A549 (cell line): Measurements from ENCODE around the gene PRDM15.

Source experiments
- CHD4 ChIP-seq: fragments of 200-600 bp; sonication (generic); IDR thresholded peaks from 2 replicates; pipeline ENCODE4 v1.6.1; 2016; ENCODE audit warnings: antibody characterized with exemption, mild to moderate bottlenecking, borderline replicate concordance
- CTCF ChIP-seq: fragments of >200 bp; sonication (Bioruptor Twin); formaldehyde crosslinking; IDR thresholded peaks from 3 replicates; pipeline ENCODE4 v1.5.1; 2016
- EP300 ChIP-seq, 2 experiments: fragments of >200 bp; sonication (Bioruptor Twin); formaldehyde crosslinking; IDR thresholded peaks; 2 replicates in 1 of 2; 3 replicates in 1 of 2; pipeline ENCODE4 v1.6.1; 2016 to 2017
- FOSL2 ChIP-seq, 2 experiments: fragments of 450-650 bp in 1 of 2; fragments of >200 bp in 1 of 2; sonication (Bioruptor Twin) in 1 of 2; formaldehyde crosslinking; IDR thresholded peaks; 2 replicates each; pipeline versions ENCODE4 v1.5.0 to v1.6.1; 2016 to 2020; ENCODE audit warnings: mild to moderate bottlenecking in 1 of 2, moderate library complexity in 1 of 2
- GATA3 ChIP-seq: IDR thresholded peaks from 2 replicates; pipeline ENCODE4 v1.6.1; 2012; ENCODE audit warnings: borderline replicate concordance
- JUN ChIP-seq, 2 experiments: fragments of >200 bp; sonication (Bioruptor Twin); formaldehyde crosslinking; IDR thresholded peaks; 2 replicates in 1 of 2; 3 replicates in 1 of 2; pipeline ENCODE4 v1.6.1; 2016 to 2017
- MAX ChIP-seq: IDR thresholded peaks from 2 replicates; pipeline ENCODE4 v1.6.1; 2012
- NR3C1 ChIP-seq: fragments of >200 bp; sonication (Bioruptor Twin); formaldehyde crosslinking; IDR thresholded peaks from 3 replicates; pipeline ENCODE4 v1.6.1; 2017
- POLR2A ChIP-seq: IDR thresholded peaks from 2 replicates; pipeline ENCODE4 v1.6.1; 2012; ENCODE audit warnings: mild to moderate bottlenecking, low read length
- REST ChIP-seq: fragments of 200-600 bp; sonication (generic); IDR thresholded peaks from 2 replicates; pipeline ENCODE4 v1.6.1; 2016; ENCODE audit warnings: antibody characterized with exemption, mild to moderate bottlenecking, moderate library complexity
- RFX5 ChIP-seq: fragments of 450-650 bp; IDR thresholded peaks from 2 replicates; pipeline ENCODE4 v1.7.1; 2014; ENCODE audit warnings: antibody characterized with exemption, mild to moderate bottlenecking, moderate library complexity
- TP53 ChIP-seq: fragments of 250-450 bp; sonication (Bioruptor Pico); IDR thresholded peaks from 2 replicates; pipeline ENCODE4 v1.5.0; 2021; ENCODE audit warnings: mild to moderate bottlenecking, moderate library complexity
- ZFP36 ChIP-seq: fragments of 450-650 bp; IDR thresholded peaks from 2 replicates; pipeline ENCODE4 v1.6.1; 2014; ENCODE audit warnings: borderline replicate concordance; ENCODE audit not compliant: partially characterized antibody

- no peak for TF ChIP-seq JUN (IDR thresholded peaks at IDR 0.05)
- TF ChIP-seq MAX, result no peak
- no peak for TF ChIP-seq CHD4
- TF ChIP-seq FOSL2 (IDR thresholded peaks at IDR 0.05), result no peak
- no peak for TF ChIP-seq FOSL2 (CRISPR knock-in tag; IDR thresholded peaks at IDR 0.05)
- no peak for TF ChIP-seq GATA3
- no peak for TF ChIP-seq REST
- TF ChIP-seq RFX5, result no peak
- no peak for TF ChIP-seq TP53 (CRISPR knock-in tag)
- TF ChIP-seq CTCF, result no peak
- no peak for TF ChIP-seq EP300 (IDR thresholded peaks at IDR 0.05)
- TF ChIP-seq ZFP36, result no peak
- no peak for TF ChIP-seq POLR2A
- TF ChIP-seq NR3C1, result no peak
These were observed 119.2 kb downstream of the PRDM15 start for GRCh38 chr21:41759926-41760325.
